Kidney epithelial cell (primary cell): Measurements from ENCODE around the gene CORO7. TPM values are rescaled to one million over a fixed set of nuclear protein-coding genes. Genes with fewer than 3 reads are reported as not detected.

ENCODE experiments used
- DNase-seq: peaks from one replicate; pipeline ENCODE4 v3.0.0-alpha.2; 2010; ENCODE audit warnings: low read depth
- H3K27me3 ChIP-seq: 2 replicates; pipeline ENCODE4 v1.6.0; 2011; ENCODE audit warnings: low read length; ENCODE audit not compliant: control insufficient read depth, insufficient read depth
- H3K36me3 ChIP-seq: 2 replicates; pipeline ENCODE4 v1.5.1; 2011; ENCODE audit warnings: low read length; ENCODE audit not compliant: control insufficient read depth, insufficient read depth
- H3K4me3 ChIP-seq: 2 replicates; pipeline ENCODE4 v1.5.1; 2011; ENCODE audit warnings: low read depth, mild to moderate bottlenecking, control low read depth, low read length
- total RNA-seq: library from RNA; depleted of rRNA; stranded (reverse); fragments of >200 nt; gene quantifications from 2 replicates; pipeline ENCODE4 v1.2.3, GENCODE V29; 2015
- TF ChIP-seq, protein P1 (sequence below): IDR thresholded peaks from 2 replicates; pipeline ENCODE4 v1.5.1; 2011; ENCODE audit warnings: mild to moderate bottlenecking, moderate library complexity, low read length, control low read depth, inconsistent platforms; ENCODE audit not compliant: insufficient read depth, poor library complexity, severe bottlenecking

The CORO7 gene
- total RNA-seq, 1 donor from 2014 or later = 57.3 TPM

DNA sequence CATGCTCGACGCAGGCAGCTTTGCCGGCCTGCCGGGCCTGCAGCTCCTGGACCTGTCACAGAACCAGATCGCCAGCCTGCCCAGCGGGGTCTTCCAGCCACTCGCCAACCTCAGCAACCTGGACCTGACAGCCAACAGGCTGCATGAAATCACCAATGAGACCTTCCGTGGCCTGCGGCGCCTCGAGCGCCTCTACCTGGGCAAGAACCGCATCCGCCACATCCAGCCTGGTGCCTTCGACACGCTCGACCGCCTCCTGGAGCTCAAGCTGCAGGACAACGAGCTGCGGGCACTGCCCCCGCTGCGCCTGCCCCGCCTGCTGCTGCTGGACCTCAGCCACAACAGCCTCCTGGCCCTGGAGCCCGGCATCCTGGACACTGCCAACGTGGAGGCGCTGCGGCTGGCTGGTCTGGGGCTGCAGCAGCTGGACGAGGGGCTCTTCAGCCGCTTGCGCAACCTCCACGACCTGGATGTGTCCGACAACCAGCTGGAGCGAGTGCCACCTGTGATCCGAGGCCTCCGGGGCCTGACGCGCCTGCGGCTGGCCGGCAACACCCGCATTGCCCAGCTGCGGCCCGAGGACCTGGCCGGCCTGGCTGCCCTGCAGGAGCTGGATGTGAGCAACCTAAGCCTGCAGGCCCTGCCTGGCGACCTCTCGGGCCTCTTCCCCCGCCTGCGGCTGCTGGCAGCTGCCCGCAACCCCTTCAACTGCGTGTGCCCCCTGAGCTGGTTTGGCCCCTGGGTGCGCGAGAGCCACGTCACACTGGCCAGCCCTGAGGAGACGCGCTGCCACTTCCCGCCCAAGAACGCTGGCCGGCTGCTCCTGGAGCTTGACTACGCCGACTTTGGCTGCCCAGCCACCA is 35.1 kb downstream of the CORO7 start:
- Histone ChIP-seq H3K4me3 (no peak overlapping the region), H3K27me3 (no peaks in the 10 kb centered on the region), H3K36me3 (peaks cover 3% of the 10 kb centered on the region)
- no peak for DNase-seq
- TF ChIP-seq, protein P1, sequence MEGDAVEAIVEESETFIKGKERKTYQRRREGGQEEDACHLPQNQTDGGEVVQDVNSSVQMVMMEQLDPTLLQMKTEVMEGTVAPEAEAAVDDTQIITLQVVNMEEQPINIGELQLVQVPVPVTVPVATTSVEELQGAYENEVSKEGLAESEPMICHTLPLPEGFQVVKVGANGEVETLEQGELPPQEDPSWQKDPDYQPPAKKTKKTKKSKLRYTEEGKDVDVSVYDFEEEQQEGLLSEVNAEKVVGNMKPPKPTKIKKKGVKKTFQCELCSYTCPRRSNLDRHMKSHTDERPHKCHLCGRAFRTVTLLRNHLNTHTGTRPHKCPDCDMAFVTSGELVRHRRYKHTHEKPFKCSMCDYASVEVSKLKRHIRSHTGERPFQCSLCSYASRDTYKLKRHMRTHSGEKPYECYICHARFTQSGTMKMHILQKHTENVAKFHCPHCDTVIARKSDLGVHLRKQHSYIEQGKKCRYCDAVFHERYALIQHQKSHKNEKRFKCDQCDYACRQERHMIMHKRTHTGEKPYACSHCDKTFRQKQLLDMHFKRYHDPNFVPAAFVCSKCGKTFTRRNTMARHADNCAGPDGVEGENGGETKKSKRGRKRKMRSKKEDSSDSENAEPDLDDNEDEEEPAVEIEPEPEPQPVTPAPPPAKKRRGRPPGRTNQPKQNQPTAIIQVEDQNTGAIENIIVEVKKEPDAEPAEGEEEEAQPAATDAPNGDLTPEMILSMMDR = no peak

DNA sequence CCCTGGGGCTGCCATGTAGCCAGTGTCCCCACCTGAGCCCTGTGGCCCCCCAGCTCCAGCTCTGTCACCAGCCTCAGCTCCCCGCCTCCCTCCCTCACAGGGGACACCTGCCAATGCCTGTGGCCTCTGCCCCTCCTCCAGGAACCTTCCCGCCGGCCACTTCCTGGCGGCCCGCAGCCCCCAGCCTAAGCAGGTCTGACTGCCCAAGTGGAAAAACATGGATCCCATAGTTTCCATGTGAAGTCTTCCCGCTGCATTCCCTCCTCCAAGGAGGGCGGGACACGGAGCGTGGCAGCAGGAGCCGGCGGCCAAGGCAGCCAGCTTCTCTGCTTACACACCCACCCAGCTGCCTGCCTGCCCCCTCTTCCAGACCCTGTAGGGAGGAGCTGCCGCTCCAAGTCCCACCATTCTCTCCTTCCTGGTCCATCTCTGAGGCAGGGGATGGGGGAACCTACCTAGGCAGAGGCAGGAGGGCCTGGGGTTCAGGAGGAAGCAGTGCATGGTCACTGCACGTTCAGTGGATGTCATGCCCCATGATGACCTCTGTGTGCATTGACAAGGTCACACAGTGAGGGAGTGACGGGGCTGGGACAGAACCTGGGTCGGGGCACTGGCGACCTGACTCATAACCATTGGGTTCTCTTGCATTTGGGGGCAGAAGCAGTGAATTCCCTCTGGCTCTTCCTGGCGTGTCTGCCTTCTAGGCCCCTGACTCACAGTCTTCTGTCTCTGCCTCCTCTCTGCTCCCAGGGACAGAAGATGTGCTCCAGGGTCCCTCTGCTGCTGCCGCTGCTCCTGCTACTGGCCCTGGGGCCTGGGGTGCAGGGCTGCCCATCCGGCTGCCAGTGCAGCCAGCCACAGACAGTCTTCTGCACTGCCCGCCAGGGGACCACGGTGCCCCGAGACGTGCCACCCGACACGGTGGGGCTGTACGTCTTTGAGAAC is 36.0 kb downstream of the CORO7 start:
- TF ChIP-seq, protein P1 = no peak
- DNase-seq = no peak

DNA sequence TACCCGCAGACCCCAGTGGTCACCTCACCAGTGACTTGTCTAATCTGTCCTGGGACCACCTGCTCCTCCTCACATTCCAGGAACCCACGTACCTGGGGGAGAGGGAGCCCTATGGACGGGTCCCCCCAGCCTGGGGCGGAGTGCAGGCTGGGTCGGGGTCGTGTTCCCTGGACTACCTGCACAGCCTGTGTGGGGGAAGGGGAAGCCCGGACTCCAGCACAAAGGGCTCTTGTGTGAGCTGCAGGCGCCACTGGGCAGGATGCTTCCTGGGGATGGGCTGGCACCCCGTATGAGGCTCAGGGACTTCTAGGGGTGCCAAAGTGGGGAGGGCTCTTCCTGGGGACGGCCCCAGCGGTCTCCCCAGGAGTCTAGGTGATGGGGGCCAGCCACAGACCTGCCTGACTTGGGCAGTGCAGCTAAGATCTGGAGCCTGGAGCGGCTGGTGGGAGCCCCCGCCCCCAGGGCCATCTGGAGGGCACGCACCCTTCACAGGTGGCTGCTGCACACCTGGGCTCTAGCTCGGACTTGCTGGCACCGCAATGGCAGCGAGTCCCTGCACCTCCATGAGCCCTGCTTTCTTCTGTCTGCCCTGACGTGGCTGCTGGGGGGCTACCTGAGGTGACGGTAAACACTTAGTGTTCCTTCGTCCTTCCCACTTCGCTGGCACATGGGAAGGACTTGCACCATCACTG is 37.3 kb downstream of the CORO7 start:
- TF ChIP-seq, protein P1 = no peak
- DNase-seq = no peak
- peaks cover 3% of the 10 kb centered on the region for H3K36me3 ChIP-seq
- no peak overlapping the region for H3K4me3 ChIP-seq
- no peaks in the 10 kb centered on the region for H3K27me3 ChIP-seq

More for the DNA sequence above, 36.0 kb downstream of the CORO7 start:
- no peaks in the 10 kb centered on the region for H3K27me3 ChIP-seq
- no peak overlapping the region for H3K4me3 ChIP-seq
- peaks cover 3% of the 10 kb centered on the region for H3K36me3 ChIP-seq

DNA sequence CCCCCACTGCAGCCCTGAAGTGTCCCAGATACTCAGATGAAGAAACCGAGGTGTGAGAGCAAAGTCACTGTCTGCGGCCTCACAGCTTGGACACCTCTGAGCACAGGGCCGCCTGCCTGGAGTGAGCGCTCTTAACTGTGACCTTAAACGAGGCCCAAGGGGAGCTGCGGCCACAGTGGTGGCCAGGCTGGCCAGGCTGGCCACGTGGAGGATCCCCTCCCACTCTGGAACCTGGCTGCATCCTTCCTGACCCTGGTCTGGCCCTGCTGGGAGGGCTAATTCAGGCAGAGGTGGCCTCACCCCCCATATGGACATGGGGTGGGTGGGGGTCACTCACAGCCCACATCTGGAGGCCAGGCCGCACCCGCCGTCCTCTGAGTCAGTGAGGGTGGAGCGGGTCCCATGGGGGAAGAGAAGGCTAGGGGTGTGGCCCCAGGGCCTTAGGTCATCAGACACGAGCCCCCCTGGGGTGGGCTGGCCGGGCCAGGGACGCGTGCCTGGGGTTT is 38.2 kb downstream of the CORO7 start:
- TF ChIP-seq, protein P1 = no peak
- Histone ChIP-seq H3K4me3 (no peak overlapping the region), H3K36me3 (peaks cover 3% of the 10 kb centered on the region), H3K27me3 (no peaks in the 10 kb centered on the region)
- DNase-seq = no peak

DNA sequence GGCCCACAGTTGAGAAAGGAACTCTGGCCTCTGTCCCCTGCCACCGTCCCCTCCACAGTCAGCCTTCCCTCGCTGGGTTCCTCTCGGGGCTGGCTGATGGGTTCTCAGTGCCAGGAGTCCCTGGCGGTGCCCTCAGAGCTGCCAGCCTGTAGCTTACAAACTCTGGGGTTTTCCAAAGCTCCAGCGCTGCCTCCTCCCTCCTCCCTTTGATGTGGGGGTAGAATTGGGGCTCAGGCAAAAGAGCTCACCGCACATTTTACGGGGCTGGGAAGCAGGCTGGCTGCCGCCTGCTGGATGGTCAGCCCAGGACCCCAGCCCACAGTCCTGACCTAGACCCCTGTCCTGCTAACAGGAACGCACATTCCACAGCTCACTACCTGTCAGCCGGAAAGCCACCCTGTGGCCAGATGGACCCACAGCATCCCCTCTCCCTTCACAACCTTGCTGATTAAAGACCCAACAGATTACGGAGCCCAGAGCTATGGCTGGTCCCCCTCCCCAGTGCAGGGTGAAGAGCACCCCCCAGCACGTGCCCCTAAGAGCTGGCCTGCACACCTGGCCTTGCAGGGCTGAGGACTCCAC is 38.7 kb downstream of the CORO7 start:
- TF ChIP-seq, protein P1 = peak; percentile 42
- Histone ChIP-seq H3K27me3 (no peaks in the 10 kb centered on the region), H3K4me3 (no peak overlapping the region), H3K36me3 (peaks cover under 1% of the 10 kb centered on the region)
- no peak for DNase-seq
